ENCODE measurements around the gene MIAT. TPM values are rescaled to one million over a fixed set of nuclear protein-coding genes. Genes with fewer than 3 reads are reported as not detected.

MIAT gene
- polyA plus RNA-seq, 2 of the 4 experiments (the other 2 are of a cell fraction) = 1.5 to 2.2 TPM

- POLR2A ChIA-PET = interaction anchor here (0.7 kb wide), 1 partner anchor 135 kb away, joined by 5 read pairs; no protein-coding TSS in a partner anchor
- Histone ChIP-seq H3K9me3 (peaks cover 10% of the 10 kb centered on the region; the same call in 1 of the 3 replicates), H3K4me2 (no peak overlapping the region), H3K4me1 (peaks cover 9% of the 10 kb centered on the region; the same call in 2 of the 3 replicates), H3K4me3 (no peak overlapping the region), H3K27ac (0 out of 6 replicates have a peak overlapping the region, but pooled peaks of 1 of the 2 experiments have one; percentile 10)
- FAIRE-seq = no peak
- TF ChIP-seq HMGXB4 (CRISPR knock-in tag; IDR thresholded peaks at IDR 0.05; ENCODE audit: borderline replicate concordance) (no peak), TP53 (CRISPR knock-in tag; IDR thresholded peaks at IDR 0.05) (no peak), NPAS2 (CRISPR knock-in tag; IDR thresholded peaks at IDR 0.05; ENCODE audit: borderline replicate concordance) (no peak), BCL3 (IDR thresholded peaks at IDR 0.05) (no peak)
- DNase-seq (ENCODE audit: low read depth in 1 of 2, low spot score in 1 of 2) = no peak
- CTCF ChIA-PET = no interaction called here
- 88% methylated on average over 5 of the region's 6 CpGs for WGBS (ENCODE audit: missing lambda C conversion rate)
- ATAC-seq = no peak
Measured at GRCh38 chr22:26685601-26686000, 28.2 kb downstream of the MIAT start.

GRCh38 chr22:26687439-26687838 is 30.1 kb downstream of the MIAT start:
- CTCF ChIA-PET = no interaction called here
- POLR2A ChIA-PET = no interaction called here
- Histone ChIP-seq H3K4me1 (peaks cover 2% of the 10 kb centered on the region; the same call in 1 of the 3 replicates), H3K27ac (no peak overlapping the region), H3K9me3 (no peaks in the 10 kb centered on the region), H3K4me2 (no peak overlapping the region), H3K4me3 (no peak overlapping the region)
- DNase-seq (ENCODE audit: low read depth in 1 of 2, low spot score in 1 of 2) = no peak
- no peak for FAIRE-seq
- no peak for ATAC-seq
- no peak for TF ChIP-seq GATA3 (IDR thresholded peaks at IDR 0.05; ENCODE audit: borderline replicate concordance)
- TF ChIP-seq KDM5A (IDR thresholded peaks at IDR 0.05) = no peak
- TF ChIP-seq CHD2 (IDR thresholded peaks at IDR 0.05; ENCODE audit: low read length, partially characterized antibody) = no peak
- TF ChIP-seq TP53 (CRISPR knock-in tag; IDR thresholded peaks at IDR 0.05) = no peak
- TF ChIP-seq CBX8 (IDR thresholded peaks at IDR 0.05) = no peak
- no peak for TF ChIP-seq ELK1 (IDR thresholded peaks at IDR 0.05; ENCODE audit: low read depth, low read length)
- no peak for TF ChIP-seq NR3C1 (IDR thresholded peaks at IDR 0.05)
- no peak for TF ChIP-seq HDAC2 (IDR thresholded peaks at IDR 0.05)
- no peak for TF ChIP-seq EHMT2 (IDR thresholded peaks at IDR 0.05; ENCODE audit: low read depth)

- DNase-seq (ENCODE audit: low read depth in 1 of 2, low spot score in 1 of 2) (no peak), FAIRE-seq (no peak), ATAC-seq (no peak)
- Histone ChIP-seq H3K4me1 (0 out of 3 replicates have a peak, but pooled peaks cover 6% of the 10 kb centered on the region), H3K9me3 (no peaks in the 10 kb centered on the region), H3K27ac (0 out of 6 replicates have a peak overlapping the region, but pooled peaks of 1 of the 2 experiments have one; percentile 18), H3K4me3 (no peak overlapping the region), H3K4me2 (no peak overlapping the region)
- 83% methylated on average over 11 of the region's 12 CpGs for WGBS (ENCODE audit: missing lambda C conversion rate)
- ChIA-PET POLR2A (no interaction called here), CTCF (interaction anchor here (0.7 kb wide), 1 partner anchor 10 kb away, joined by 5 read pairs; no protein-coding TSS in a partner anchor)
- TF ChIP-seq SREBF2 (IDR thresholded peaks at IDR 0.05) (no peak), SMC3 (IDR thresholded peaks at IDR 0.05) (no peak), MAFK (IDR thresholded peaks at IDR 0.05; ENCODE audit: partially characterized antibody) (no peak), RAD21 (conservative IDR thresholded peaks at IDR 0.05 in 1 of 2, IDR thresholded peaks at IDR 0.05 in 1 of 2) (no peak), CHD4 (IDR thresholded peaks at IDR 0.05; ENCODE audit: borderline replicate concordance) (no peak), EP300 (IDR thresholded peaks at IDR 0.05) (no peak), ZNF302 (CRISPR knock-in tag; IDR thresholded peaks at IDR 0.05) (no peak), HEYL (CRISPR knock-in tag; IDR thresholded peaks at IDR 0.05) (no peak), ZSCAN20 (CRISPR knock-in tag; IDR thresholded peaks at IDR 0.05) (no peak), TFCP2L1 (CRISPR knock-in tag; IDR thresholded peaks at IDR 0.05) (no peak), ZC3H11A (IDR thresholded peaks at IDR 0.05) (no peak)
Measured at GRCh38 chr22:26689513-26690301, 32.3 kb downstream of the MIAT start.

Data from A549 (cell line).